HG02759 (cell line): Measurements from ENCODE around the gene CUL4A.

Source experiments
- ATAC-seq: cut with Tn5 transposase; IDR thresholded peaks from one replicate; pipeline ENCODE4 v1.9.1; 2021; ENCODE audit warnings: mild to moderate bottlenecking, moderate library complexity; ENCODE audit not compliant: unreplicated experiment

Gene CUL4A

GRCh38 chr13:113207890-113208420 is 1.5 kb upstream of the CUL4A start:
- ATAC-seq = peak; percentile 16

- peak; percentile 80 for ATAC-seq
Observed at GRCh38 chr13:113208421-113209335, 735 bp upstream of the CUL4A start, which contains the start of gene PCID2. Gene PCID2 (minus strand): TSS chr13:113208669. CDS start chr13:113208634, 35 bp downstream.

- peak; percentile 34 for ATAC-seq
Observed at GRCh38 chr13:113209759-113210421, 477 bp downstream of the CUL4A start.

- no peak for ATAC-seq
Observed at GRCh38 chr13:113210833-113211232, 1.4 kb downstream of the CUL4A start.

- no peak for ATAC-seq
Observed at GRCh38 chr13:113211774-113212173, 2.4 kb downstream of the CUL4A start.

GRCh38 chr13:113216254-113217048 is 7.0 kb downstream of the CUL4A start:
- no peak for ATAC-seq

- ATAC-seq = no peak
Observed at GRCh38 chr13:113218586-113218985, 9.2 kb downstream of the CUL4A start.

- no peak for ATAC-seq
Observed at GRCh38 chr13:113219256-113219940, 10.0 kb downstream of the CUL4A start.

GRCh38 chr13:113220141-113220598 is 10.8 kb downstream of the CUL4A start:
- ATAC-seq = no peak

GRCh38 chr13:113220877-113221276 is 11.5 kb downstream of the CUL4A start:
- ATAC-seq = no peak

- ATAC-seq = no peak
Observed at GRCh38 chr13:113223070-113223469, 13.7 kb downstream of the CUL4A start.

GRCh38 chr13:113224486-113224885 is 15.1 kb downstream of the CUL4A start:
- no peak for ATAC-seq

GRCh38 chr13:113225515-113225914 is 16.1 kb downstream of the CUL4A start:
- ATAC-seq = no peak

- no peak for ATAC-seq
Observed at GRCh38 chr13:113226873-113227450, 17.5 kb downstream of the CUL4A start.

GRCh38 chr13:113229161-113229560 is 19.7 kb downstream of the CUL4A start:
- no peak for ATAC-seq

- no peak for ATAC-seq
Observed at GRCh38 chr13:113229791-113230190, 20.4 kb downstream of the CUL4A start.

GRCh38 chr13:113231306-113232207 is 22.1 kb downstream of the CUL4A start:
- no peak for ATAC-seq

- no peak for ATAC-seq
Observed at GRCh38 chr13:113232208-113233003, 23.0 kb downstream of the CUL4A start.
